PFSK-1 (cell line): Measurements from ENCODE around the gene C16orf95.

Source experiments
- FOXP2 ChIP-seq: optimal IDR thresholded peaks from 2 replicates; pipeline ENCODE3; 2011; ENCODE audit warnings: borderline replicate concordance, control low read depth, inconsistent platforms; ENCODE audit not compliant: insufficient read depth; ENCODE audit errors: extremely low read length, extremely low read depth
- POLR2AphosphoS5 ChIP-seq: IDR thresholded peaks from 2 replicates; pipeline ENCODE4 v1.6.1; 2012; ENCODE audit warnings: low read depth, mild to moderate bottlenecking, control low read depth, low read length, moderate library complexity
- SIN3A ChIP-seq: IDR thresholded peaks from 2 replicates; pipeline ENCODE4 v1.6.1; 2012; ENCODE audit warnings: mild to moderate bottlenecking, low read length, moderate library complexity, borderline replicate concordance; ENCODE audit not compliant: insufficient read depth
- TAF1 ChIP-seq: IDR thresholded peaks from 2 replicates; pipeline ENCODE4 v1.6.1; 2012; ENCODE audit warnings: low read length, control low read depth, borderline replicate concordance; ENCODE audit not compliant: insufficient read depth
- TF ChIP-seq, protein P1 (sequence below), 2 experiments: IDR thresholded peaks; 2 replicates each; pipeline versions ENCODE4 v1.6.1 to v1.8.0; 2011 to 2012; ENCODE audit warnings: low read depth in 2 of 2, low read length in 2 of 2, control low read depth in 1 of 2, inconsistent platforms in 1 of 2, mild to moderate bottlenecking in 1 of 2, moderate library complexity in 1 of 2; ENCODE audit not compliant: insufficient read depth in 1 of 2

Gene C16orf95

DNA sequence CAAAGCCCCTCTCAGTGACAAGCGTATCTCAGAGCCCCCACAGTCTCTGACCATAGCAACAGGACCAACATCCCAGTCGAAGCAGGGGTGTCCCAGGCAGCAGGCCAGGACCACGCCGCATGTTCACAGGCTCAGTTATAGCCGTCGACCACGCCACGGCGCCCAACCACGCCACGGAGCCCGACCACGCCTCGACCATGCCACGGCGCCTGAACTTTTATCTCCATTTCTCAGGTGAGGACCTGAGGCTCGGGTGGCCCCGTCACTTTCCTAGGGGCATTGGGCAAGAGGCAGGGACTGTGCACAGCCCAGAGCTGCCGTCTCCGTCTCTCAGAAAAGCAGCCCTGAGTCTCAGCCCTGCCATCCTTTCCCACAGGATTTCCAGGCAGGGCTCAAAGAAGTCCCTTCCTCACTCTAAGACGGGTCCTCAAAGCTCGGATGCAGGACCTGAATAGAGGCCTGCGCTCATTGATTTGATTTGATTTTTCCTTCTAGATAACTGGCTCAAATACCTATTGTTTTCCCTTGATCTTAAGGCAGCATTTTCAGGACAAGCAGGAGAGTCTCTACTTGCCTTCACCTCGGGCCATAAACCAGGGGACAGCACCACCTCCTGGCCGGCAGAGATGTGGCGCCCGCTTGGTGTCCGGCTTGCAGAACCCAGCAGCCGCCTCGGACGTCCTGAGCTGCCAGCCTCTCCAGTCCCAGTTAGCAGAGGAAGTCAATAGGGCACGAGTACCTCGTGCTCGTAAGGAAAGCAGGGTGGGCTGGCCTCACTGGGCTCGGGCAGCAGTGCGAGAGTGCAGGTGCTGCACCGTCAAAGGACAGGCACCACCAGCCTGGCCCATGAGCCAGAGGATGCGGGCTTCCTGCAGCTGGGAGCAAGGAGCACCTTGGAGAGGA lies 38.8 kb downstream of the C16orf95 start:
- TF ChIP-seq SIN3A (no peak), TAF1 (no peak)

DNA sequence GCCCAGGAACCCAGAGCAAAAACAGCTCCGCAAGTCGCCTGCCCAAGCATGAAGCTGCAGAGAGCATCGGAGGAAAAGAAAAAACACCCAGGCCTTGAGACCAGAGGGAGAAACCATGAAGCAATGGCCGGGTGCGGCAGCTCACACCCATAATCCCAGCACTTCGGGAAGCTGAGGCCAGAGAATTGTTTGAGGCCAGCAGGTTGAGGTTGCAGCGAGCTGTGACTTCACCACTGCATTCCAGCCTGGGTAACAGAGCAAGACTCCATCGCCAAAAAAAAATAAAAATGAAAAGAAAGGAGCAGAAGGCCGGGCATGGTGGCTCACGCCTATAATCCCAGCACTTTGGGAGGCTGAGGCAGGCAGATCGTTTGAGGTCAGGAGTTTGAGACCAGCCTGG lies 40.3 kb downstream of the C16orf95 start:
- TF ChIP-seq TAF1: no peak
- no peak for TF ChIP-seq FOXP2
- no peak for TF ChIP-seq SIN3A
- TF ChIP-seq, protein P1, sequence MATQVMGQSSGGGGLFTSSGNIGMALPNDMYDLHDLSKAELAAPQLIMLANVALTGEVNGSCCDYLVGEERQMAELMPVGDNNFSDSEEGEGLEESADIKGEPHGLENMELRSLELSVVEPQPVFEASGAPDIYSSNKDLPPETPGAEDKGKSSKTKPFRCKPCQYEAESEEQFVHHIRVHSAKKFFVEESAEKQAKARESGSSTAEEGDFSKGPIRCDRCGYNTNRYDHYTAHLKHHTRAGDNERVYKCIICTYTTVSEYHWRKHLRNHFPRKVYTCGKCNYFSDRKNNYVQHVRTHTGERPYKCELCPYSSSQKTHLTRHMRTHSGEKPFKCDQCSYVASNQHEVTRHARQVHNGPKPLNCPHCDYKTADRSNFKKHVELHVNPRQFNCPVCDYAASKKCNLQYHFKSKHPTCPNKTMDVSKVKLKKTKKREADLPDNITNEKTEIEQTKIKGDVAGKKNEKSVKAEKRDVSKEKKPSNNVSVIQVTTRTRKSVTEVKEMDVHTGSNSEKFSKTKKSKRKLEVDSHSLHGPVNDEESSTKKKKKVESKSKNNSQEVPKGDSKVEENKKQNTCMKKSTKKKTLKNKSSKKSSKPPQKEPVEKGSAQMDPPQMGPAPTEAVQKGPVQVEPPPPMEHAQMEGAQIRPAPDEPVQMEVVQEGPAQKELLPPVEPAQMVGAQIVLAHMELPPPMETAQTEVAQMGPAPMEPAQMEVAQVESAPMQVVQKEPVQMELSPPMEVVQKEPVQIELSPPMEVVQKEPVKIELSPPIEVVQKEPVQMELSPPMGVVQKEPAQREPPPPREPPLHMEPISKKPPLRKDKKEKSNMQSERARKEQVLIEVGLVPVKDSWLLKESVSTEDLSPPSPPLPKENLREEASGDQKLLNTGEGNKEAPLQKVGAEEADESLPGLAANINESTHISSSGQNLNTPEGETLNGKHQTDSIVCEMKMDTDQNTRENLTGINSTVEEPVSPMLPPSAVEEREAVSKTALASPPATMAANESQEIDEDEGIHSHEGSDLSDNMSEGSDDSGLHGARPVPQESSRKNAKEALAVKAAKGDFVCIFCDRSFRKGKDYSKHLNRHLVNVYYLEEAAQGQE (IDR thresholded peaks at IDR 0.05; ENCODE audit: insufficient read depth in 1 of 2, low read depth in 2 of 2, low read length in 2 of 2): no peak
- TF ChIP-seq POLR2AphosphoS5: no peak

DNA sequence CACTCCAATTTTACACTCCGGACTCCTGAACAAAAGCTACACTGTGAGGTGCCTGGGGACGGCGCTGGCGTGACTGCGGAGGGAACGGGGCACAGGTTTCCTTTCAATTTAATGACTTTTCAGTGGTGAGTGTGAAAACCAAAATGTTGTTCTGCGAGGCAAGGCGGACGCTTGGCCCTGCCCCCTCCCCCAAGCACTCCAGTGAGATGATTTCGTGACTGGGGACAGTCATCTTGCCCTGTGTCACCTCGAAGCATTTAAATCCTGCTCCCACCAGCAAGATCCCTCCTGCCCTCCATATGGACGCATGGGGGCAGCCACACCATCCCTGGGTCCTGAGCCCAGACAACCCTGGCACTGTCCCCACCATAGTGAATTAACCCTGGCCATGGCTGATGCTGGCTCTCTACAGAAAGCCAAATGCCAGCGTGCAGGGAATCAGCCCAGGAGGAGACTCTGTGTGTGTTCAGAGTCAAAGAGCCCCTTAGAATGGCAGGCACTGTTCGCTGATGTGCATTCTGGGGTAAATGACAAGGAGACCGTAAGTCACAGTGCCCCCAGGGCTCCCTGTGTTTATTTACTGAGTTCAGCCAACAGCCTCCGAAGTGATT lies 41.0 kb downstream of the C16orf95 start:
- TF ChIP-seq POLR2AphosphoS5: no peak
- TF ChIP-seq SIN3A: no peak
- TF ChIP-seq FOXP2: no peak
- TF ChIP-seq, protein P1 (IDR thresholded peaks at IDR 0.05; ENCODE audit: insufficient read depth in 1 of 2, low read depth in 2 of 2, low read length in 2 of 2): no peak
- TF ChIP-seq TAF1: no peak

DNA sequence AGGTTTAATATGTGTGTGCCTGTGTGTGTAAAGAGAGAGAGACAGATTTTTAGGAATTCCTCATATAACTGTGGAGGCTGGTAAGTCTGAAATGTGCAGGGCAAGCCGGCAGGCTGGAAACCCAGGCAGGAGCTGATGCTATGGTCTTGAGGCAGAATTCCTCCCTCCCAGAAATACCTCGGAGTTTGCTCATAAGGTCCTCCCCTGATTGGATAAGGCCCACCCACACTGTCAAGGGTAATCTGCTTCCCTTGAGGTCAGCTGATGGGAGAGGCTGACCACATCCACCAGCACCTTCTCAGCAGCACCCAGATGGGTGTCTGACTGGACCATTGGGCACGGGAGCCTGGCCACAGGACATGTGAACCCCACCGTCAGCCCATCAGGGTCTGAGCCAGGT lies 42.4 kb downstream of the C16orf95 start:
- TF ChIP-seq SIN3A: no peak
- TF ChIP-seq, protein P1 (IDR thresholded peaks at IDR 0.05; ENCODE audit: insufficient read depth in 1 of 2, low read depth in 2 of 2, low read length in 2 of 2): no peak
- TF ChIP-seq POLR2AphosphoS5: no peak
- TF ChIP-seq FOXP2: no peak
- no peak for TF ChIP-seq TAF1

DNA sequence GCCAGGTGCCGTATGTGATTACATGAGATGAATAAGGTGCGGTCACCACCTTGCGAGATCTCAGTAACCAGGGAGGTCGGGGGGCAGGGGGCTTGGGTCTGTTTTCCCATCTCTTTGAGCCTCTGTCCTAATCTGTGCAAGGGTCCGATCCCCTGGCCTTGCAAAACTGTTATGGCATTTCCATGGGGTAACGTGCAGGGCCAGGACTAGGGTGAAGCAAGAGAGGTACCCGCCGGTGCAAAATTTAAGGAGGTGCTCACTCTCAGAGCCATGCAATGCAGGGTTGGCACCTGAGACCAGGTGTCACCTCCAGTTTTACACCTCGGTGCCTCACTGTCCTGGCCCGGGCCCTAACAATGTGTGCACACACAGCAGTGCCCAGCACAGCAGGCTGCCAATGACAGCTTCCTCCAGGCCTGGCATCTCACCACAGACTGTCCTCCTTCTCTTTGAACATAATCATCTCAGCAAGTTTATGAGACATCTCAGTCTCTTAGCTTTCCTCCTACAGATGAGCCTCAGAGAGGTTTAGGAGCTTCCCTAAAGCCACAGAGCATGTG lies 43.6 kb downstream of the C16orf95 start:
- TF ChIP-seq POLR2AphosphoS5 (no peak), FOXP2 (no peak), SIN3A (no peak), TAF1 (no peak)
- TF ChIP-seq, protein P1 (IDR thresholded peaks at IDR 0.05; ENCODE audit: insufficient read depth in 1 of 2, low read depth in 2 of 2, low read length in 2 of 2): no peak
